Right cardiac atrium (tissue), 5 donors: ENCODE measurements around the gene AQP10. TPM values are rescaled to one million over a fixed set of nuclear protein-coding genes. Genes with fewer than 3 reads are reported as not detected.
"Not testable (repeated sequence)": the region's sequence is repeated elsewhere in the genome, so short reads cannot be mapped to it uniquely, and the experiment has no call there.

ENCODE experiments used
- ATAC-seq, 2 donors: fragments of 200-7000 bp; cut with Tn5 transposase; one replicate each; pipeline versions ENCODE4 v1.8.0 to v1.9.1; 2020; ENCODE audit warnings: moderate library complexity in 2 of 2, mild to moderate bottlenecking in 1 of 2
- DNase-seq, 3 donors: peaks; one replicate each; pipeline ENCODE4 v3.0.0-alpha.2; 2020
- H3K27ac ChIP-seq: one replicate; pipeline ENCODE4 v1.5.1; 2013; ENCODE audit warnings: mild to moderate bottlenecking, low read length, control low read depth, moderate library complexity
- H3K27me3 ChIP-seq: one replicate; pipeline ENCODE4 v1.6.1; 2013; ENCODE audit not compliant: control insufficient read depth, insufficient read depth
- H3K4me1 ChIP-seq: one replicate; pipeline ENCODE4 v1.6.1; 2013; ENCODE audit warnings: low read length; ENCODE audit not compliant: control insufficient read depth, insufficient read depth
- H3K4me3 ChIP-seq: one replicate; pipeline ENCODE4 v1.5.1; 2013; ENCODE audit warnings: low read length, control low read depth
- H3K9me3 ChIP-seq: one replicate; pipeline ENCODE4 v1.6.1; 2013; ENCODE audit warnings: low read length; ENCODE audit not compliant: control insufficient read depth
- WGBS: extraction: QIAGEN DNeasy Blood & Tissue Kit; methylation state at CpG from one replicate; pipeline ENCODE4 v1.1.7; 2013; 5-methylcytosine and 5-hydroxymethylcytosine counted together
- intact Hi-C, 4 donors: fragments of 100-400 bp; cut with DNase I; formaldehyde crosslinking; loops; one replicate each; pipeline versions ENCODE4 v1.11.0 to v1.14.0; 2022 to 2023
- polyA plus RNA-seq: library from polyadenylated mRNA; stranded (reverse); fragments of 200-250 nt; gene quantifications from one replicate; pipeline ENCODE4 v1.2.3, GENCODE V29; 2013
- total RNA-seq, 4 donors: library from RNA; stranded (reverse); fragmentation: NEBNext Ultra II Directional; extraction: Animal tissue kit (Norgen Biotek cat#: 25700); gene quantifications; one replicate each; pipeline ENCODE4 v1.2.1, GENCODE V29; 2021
- donor health status: healthy with polysubstance abuse.
- donor health status: DM: no; HTN: yes; CAD: no.
- donor health status: DM: no; HTN: no; CAD: no.
- donor health status: DM: no; HTN: yes; CAD: no; lungs with severe emphysema.
- donor health status: DM: yes; HTN: yes; CAD: no.

Gene AQP10
- total and polyA plus RNA-seq, 5 donors: 0.12 to 0.37 (median 0.21) TPM; not detected in 1

DNA sequence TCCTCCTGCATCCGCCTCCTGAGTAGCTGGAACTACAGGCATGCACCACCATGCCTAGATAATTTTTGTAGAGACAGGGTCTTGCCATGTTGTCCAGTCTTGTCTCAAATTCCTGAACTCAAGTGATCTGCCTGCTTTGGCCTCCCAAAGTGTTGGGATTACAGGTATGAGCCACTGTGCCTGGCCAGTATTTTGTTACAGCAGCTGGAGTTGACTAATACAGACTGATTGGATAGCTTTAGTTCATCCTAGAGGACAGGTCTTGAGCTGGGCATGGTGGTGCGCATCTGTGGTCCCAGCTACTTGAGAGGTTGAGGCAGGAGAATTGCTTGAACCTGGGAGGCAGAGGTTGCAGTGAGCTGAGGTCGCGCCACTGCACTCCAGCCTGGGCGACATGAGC is 40.0 kb downstream of the AQP10 start:
- intact Hi-C loops, H3K4me1 ChIP-seq, ATAC-seq, H3K9me3 ChIP-seq, DNase-seq, H3K27me3 ChIP-seq, H3K27ac ChIP-seq, H3K4me3 ChIP-seq: not testable (repeated sequence)
- WGBS: 94% methylated on average over 5 of the region's 5 CpGs

- ATAC-seq (no peak), DNase-seq (no peak)
- 60% methylated on average over 3 of the region's 3 CpGs for WGBS
- Histone ChIP-seq H3K4me3 (no peak overlapping the region), H3K27me3 (no peaks in the 10 kb centered on the region), H3K4me1 (no peaks in the 10 kb centered on the region), H3K27ac (no peak overlapping the region), H3K9me3 (no peaks in the 10 kb centered on the region)
- intact Hi-C loops: no loop called here
These were observed 40.5 kb downstream of the AQP10 start for GRCh38 chr1:154361357-154361756.

DNA sequence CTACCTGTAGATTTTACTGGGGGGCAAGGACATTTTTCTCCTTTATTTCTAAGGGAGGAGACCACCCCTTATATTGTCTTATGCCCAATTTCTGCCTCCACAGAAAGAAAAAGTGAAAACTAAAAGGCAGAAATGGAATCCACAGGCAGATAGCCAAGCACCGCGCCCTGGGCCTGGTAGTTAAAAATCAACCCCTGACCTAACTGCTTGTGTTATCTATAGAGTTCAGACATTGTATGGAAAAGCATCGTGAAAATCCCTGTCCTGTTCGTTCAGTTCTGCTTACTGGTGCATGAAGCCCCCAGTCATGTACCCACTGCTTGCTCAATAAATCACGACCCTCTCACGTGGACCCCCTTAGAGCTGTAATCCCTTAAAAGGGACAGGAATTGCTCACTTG is 50.5 kb downstream of the AQP10 start:
- WGBS: 92% methylated on average over 6 of the region's 6 CpGs
- H3K27ac ChIP-seq: no peak overlapping the region
- ATAC-seq (no peak), DNase-seq (no peak)
- no peaks in the 10 kb centered on the region for H3K4me1 ChIP-seq
- intact Hi-C loops: no loop called here
- H3K4me3 ChIP-seq: no peak overlapping the region
- no peaks in the 10 kb centered on the region for H3K9me3 ChIP-seq
- no peaks in the 10 kb centered on the region for H3K27me3 ChIP-seq

DNA sequence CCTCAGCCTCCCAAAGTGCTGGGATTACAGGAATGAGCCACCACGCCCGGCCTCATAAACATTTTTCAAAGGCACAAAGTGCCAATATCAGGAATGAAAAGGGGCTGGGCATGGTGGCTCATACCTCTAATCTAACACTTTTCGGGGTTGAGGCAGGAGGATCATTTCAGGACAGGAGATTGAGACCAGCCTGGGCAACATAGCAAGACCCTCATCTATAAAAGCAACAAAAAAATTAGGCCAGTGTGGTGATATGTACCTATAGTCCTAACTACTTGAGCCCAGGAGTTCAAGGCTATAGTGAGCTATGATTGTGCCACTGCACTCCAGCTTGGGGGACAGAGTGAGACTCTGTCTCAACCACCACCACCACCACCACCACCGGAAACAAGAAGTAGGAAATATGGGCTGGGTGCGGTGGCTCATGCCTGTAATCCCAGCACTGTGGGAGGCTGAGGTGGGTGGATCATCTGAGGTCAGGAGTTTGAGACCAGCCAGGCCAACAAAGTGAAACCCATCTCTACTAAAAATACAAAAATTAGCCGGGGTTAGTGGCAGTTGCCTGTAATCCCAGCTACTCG is 53.0 kb downstream of the AQP10 start:
- H3K27me3 ChIP-seq, ATAC-seq, H3K9me3 ChIP-seq, H3K4me1 ChIP-seq, DNase-seq, H3K4me3 ChIP-seq, intact Hi-C loops, H3K27ac ChIP-seq: not testable (repeated sequence)
- WGBS: 82% methylated on average over 7 of the region's 7 CpGs

Other genes with a start within 250 kb of the AQP10 start
- under 1 TPM; 0.09 to 0.88 (median 0.18) TPM for gene NUP210L, start 166.0 kb upstream of the AQP10 start, total RNA-seq
- gene NUP210L, start 166.0 kb upstream of the AQP10 start, polyA plus RNA-seq: not detected
- gene TPM3, start 129.0 kb upstream of the AQP10 start, total RNA-seq: 100 to 1,000 TPM; 202 to 594 (median 262) TPM
- gene TPM3, start 129.0 kb upstream of the AQP10 start, polyA plus RNA-seq: 391 TPM
- not detected for gene CFAP141, start 114.8 kb upstream of the AQP10 start, total RNA-seq
- not detected for gene CFAP141, start 114.8 kb upstream of the AQP10 start, polyA plus RNA-seq
- gene UBAP2L, start 100.1 kb upstream of the AQP10 start, total RNA-seq: 100 to 1,000 TPM; 103 to 112 (median 107) TPM
- gene UBAP2L, start 100.1 kb upstream of the AQP10 start, polyA plus RNA-seq: 67.6 TPM
- gene HAX1, start 48.5 kb upstream of the AQP10 start, total RNA-seq: 100 to 1,000 TPM; 116 to 152 (median 133) TPM
- 203 TPM for gene HAX1, start 48.5 kb upstream of the AQP10 start, polyA plus RNA-seq
- gene ATP8B2, start 4.4 kb downstream of the AQP10 start, total RNA-seq: 10 to 100 TPM; 25.1 to 33.1 (median 27.3) TPM
- 15.9 TPM for gene ATP8B2, start 4.4 kb downstream of the AQP10 start, polyA plus RNA-seq
- gene IL6R, start 84.2 kb downstream of the AQP10 start, total RNA-seq: 10 to 100 TPM in 3 of 4 donors, 1 to 10 TPM in 1; 8.9 to 13.2 (median 12.1) TPM
- 5.7 TPM for gene IL6R, start 84.2 kb downstream of the AQP10 start, polyA plus RNA-seq
- 1 to 10 TPM; 2.8 to 4.1 (median 3.4) TPM for gene TDRD10, start 181.1 kb downstream of the AQP10 start, total RNA-seq
- gene TDRD10, start 181.1 kb downstream of the AQP10 start, polyA plus RNA-seq: 4.9 TPM
- gene SHE, start 181.3 kb downstream of the AQP10 start, total RNA-seq: 10 to 100 TPM; 17.4 to 23.8 (median 21.1) TPM
- 16.4 TPM for gene SHE, start 181.3 kb downstream of the AQP10 start, polyA plus RNA-seq
- 10 to 100 TPM; 49.4 to 67.9 (median 61.3) TPM for gene UBE2Q1, start 237.6 kb downstream of the AQP10 start, total RNA-seq
- 32.4 TPM for gene UBE2Q1, start 237.6 kb downstream of the AQP10 start, polyA plus RNA-seq
- gene CHRNB2, start 246.7 kb downstream of the AQP10 start, total RNA-seq: not detected
- 0.07 TPM for gene CHRNB2, start 246.7 kb downstream of the AQP10 start, polyA plus RNA-seq